ENCODE measurements around the gene CEP85.

CEP85 gene

DNA sequence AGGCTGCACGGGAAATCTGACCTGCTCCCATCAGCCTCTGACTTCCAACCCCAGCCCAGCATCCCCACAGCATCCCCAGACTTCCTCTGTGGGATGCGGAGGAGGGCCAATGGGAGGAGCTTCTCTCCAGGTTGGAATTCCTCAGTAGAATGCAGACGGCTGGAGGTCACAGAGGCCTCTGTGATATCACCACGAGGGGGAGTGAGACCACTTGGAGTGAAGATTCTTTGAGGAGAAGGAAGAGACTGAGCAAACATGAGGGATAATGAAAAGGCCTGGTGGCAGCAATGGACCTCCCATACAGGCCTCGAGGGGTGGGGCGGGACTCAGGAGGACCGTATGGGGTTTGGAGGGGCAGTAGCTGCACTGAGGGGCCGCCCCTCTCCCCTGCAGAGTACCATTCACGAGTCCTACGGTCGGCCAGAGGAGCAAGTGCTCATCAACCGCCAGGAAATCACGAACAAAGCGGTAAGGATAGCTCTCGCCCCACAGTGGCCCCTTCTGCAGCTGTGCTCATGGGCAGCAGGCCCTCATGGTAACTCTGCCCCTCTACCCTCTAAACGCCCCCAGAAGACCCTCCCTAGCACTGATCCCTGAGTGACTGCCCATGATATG is 43.5 kb upstream of the CEP85 start, which contains the start of gene CATSPER4:
Gene CATSPER4, plus strand, starts transcription at position 230 of the 615 bp plus-strand sequence. Its CDS starts 26 bp downstream, at position 256.
- TF ChIP-seq, protein P1, sequence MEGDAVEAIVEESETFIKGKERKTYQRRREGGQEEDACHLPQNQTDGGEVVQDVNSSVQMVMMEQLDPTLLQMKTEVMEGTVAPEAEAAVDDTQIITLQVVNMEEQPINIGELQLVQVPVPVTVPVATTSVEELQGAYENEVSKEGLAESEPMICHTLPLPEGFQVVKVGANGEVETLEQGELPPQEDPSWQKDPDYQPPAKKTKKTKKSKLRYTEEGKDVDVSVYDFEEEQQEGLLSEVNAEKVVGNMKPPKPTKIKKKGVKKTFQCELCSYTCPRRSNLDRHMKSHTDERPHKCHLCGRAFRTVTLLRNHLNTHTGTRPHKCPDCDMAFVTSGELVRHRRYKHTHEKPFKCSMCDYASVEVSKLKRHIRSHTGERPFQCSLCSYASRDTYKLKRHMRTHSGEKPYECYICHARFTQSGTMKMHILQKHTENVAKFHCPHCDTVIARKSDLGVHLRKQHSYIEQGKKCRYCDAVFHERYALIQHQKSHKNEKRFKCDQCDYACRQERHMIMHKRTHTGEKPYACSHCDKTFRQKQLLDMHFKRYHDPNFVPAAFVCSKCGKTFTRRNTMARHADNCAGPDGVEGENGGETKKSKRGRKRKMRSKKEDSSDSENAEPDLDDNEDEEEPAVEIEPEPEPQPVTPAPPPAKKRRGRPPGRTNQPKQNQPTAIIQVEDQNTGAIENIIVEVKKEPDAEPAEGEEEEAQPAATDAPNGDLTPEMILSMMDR (IDR thresholded peaks at IDR 0.05) = no peak

DNA sequence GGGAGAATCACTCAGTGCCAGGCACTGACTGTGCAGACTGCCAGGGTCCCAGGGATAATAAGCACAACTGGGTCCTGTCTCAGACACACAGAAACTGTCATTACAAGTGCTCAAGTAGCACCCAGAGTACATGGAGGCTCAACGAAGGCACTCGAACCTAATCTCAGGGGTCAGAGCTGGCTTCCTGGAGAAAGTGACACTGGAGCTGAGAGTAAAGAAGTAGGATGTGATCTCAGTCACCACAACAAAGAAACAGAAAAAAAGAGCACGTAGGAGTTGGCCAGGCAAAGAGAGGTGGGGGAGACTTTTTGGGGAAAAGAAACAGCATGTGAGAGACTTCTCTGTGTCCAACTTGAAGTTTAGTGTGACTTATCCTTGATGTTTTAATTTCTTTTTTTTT is 42.3 kb upstream of the CEP85 start:
- TF ChIP-seq, protein P1 (IDR thresholded peaks at IDR 0.05) = no peak
- no peak overlapping the region for H3K4me3 ChIP-seq
- H3K27ac ChIP-seq = no peak overlapping the region
- DNase-seq (ENCODE audit: low spot score) = no peak

More for the DNA sequence above, 43.5 kb upstream of the CEP85 start, which contains the start of gene CATSPER4:
- H3K27ac ChIP-seq = no peak within 1 kb of the TSS
- H3K4me3 ChIP-seq = no peak within 1 kb of the TSS
- DNase-seq (ENCODE audit: low spot score) = no peak

DNA sequence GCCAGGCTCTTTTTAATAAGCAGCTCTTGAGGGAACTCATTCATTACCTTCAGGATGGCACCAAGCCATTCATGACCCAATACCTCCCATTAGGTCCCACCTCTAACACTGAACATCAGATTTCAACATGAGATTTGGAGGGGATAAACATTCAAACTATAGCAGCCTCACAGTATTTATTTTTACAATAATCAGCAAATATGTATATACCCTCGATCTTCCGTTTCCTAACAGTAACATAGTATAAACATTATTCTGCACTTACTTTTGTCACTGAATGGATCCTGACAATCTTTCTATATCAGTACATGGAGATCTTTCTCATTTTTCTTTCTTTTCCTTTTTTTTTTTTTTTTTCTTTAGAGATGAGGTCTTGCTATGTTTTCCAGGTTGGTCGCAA is 38.2 kb upstream of the CEP85 start:
- DNase-seq (ENCODE audit: low spot score) = no peak
- Histone ChIP-seq H3K27ac (no peak overlapping the region), H3K4me3 (no peak overlapping the region)
- TF ChIP-seq, protein P1 (IDR thresholded peaks at IDR 0.05) = no peak

DNA sequence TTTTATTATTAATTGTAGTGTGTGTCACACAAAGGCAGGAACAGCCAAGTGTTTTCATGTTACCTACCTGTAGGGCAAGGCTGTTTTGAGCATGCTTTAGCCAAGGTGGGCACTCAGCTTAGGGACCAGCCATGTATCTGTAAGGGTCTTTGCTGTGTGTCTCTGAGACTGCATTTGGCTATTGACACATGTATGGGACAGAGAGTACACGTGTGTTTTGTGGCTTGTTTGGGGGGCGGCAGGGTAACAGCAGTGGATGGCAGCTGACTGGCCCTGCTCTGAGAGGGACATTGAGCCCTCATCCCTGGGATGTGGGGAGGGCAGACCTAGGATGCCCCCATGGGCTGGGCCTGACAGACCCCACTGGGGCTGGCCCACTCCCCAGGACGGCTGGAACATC is 36.7 kb upstream of the CEP85 start:
- TF ChIP-seq, protein P1 (IDR thresholded peaks at IDR 0.05) = no peak
- no peak overlapping the region for H3K27ac ChIP-seq
- no peak overlapping the region for H3K4me3 ChIP-seq
- no peak for DNase-seq (ENCODE audit: low spot score)

DNA sequence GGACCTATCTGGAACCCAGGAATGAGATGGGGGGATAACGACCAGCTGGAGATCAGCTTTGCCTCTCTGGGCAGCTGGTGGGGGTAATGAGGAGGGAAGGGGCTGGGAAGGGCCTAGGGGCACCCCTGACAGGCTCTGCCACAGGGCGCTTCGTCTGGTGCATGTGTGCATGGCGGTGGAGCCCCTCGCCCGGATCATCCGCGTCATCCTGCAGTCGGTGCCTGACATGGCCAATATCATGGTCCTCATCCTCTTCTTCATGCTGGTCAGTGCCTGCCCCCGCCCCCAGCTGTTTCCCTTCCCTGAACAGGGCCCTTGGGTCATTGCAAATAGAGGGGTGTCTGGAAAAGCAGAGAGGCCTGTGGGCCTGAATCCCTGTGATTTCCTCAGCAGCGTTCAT is 36.2 kb upstream of the CEP85 start:
- TF ChIP-seq, protein P1 (IDR thresholded peaks at IDR 0.05) = no peak

DNA sequence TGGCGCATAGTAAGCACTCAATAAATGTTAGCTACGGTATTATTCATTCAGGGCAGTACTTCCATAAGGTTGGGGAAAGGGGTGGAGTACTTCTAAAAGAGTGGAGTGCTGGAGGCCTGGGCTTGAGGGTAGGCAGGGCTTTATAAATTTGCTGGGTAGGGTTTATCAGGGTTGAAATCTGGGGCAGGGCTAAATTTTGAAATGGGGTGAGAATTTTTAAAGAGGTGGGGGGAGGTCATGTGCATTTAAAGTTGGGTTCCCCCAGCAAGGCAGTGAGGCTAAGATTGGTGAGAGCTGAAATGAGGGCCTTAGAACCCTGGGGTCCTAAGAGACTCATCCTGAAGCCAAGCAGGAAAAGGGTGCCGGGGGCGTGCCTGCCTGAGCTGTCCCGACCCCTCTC is 33.6 kb upstream of the CEP85 start:
- Histone ChIP-seq H3K4me3 (no peak overlapping the region), H3K27ac (no peak overlapping the region)
- TF ChIP-seq, protein P1 (IDR thresholded peaks at IDR 0.05) = no peak
- no peak for DNase-seq (ENCODE audit: low spot score)

More for the DNA sequence above, 36.2 kb upstream of the CEP85 start:
- no peak for DNase-seq (ENCODE audit: low spot score)
- H3K27ac ChIP-seq = no peak overlapping the region
- H3K4me3 ChIP-seq = no peak overlapping the region

DNA sequence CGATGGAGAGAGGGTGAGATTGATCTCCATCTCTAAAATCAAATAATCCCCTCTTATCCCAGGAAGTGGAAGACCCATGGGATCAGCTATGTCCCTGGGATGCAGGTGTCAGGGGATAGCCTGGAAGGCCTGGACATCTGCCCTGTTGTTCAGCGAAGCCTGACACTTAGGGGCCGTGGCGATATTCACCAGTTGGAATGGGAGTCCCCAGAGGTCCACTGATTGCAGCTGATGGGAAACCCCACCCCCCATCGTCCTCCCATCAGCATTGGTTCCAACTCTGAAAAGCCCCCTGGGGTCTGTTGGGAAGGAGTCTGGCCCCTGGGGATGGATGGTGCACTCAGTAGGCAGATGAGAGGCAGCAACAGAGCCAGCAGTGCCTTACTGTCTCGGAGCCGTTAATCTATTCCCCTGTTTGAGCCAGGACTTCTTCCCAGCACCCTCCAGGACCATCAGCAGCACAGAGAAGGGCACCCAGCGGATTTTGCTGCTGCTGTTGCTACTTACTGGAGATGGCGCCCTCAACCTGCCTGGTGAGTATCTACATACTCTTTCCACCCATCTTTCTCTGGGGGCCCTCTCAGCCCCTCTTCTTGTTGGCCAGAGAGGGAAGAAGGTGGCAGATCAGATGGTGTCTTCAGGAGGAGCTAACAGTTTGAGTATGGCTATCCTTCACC is 30.2 kb upstream of the CEP85 start:
- no peak for DNase-seq (ENCODE audit: low spot score)
- no peak overlapping the region for H3K4me3 ChIP-seq
- TF ChIP-seq, protein P1 (IDR thresholded peaks at IDR 0.05) = no peak
- H3K27ac ChIP-seq = no peak overlapping the region

Data from coronary artery (tissue), 2 donors.